ENCODE results near the gene ACTR8.

ACTR8 gene

GRCh38 chr3:53865732-53866499 is 16.0 kb downstream of the ACTR8 start:
- no peak for FAIRE-seq

DNA sequence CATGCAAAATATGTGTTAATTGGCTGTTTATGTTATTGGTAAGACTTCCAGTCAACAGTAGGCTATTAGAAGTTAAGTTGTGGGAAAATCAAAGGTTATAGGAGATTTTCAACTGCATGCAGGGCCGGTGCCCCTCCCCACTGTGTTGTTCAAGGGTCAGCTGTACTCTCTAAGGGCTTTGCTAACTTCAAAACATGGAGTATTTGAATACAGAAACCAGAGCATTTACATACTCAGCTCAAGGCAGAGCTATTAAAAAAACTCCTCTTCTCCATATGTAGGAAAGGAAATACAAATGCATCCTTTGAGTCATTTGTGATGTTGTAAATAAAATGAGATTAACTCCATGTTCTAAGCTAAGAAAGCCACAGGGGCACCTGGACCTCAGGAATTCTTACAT is 18.8 kb downstream of the ACTR8 start:
- no peak for FAIRE-seq

- FAIRE-seq, result no peak
Measured at GRCh38 chr3:53862241-53862640, 19.7 kb downstream of the ACTR8 start.

DNA sequence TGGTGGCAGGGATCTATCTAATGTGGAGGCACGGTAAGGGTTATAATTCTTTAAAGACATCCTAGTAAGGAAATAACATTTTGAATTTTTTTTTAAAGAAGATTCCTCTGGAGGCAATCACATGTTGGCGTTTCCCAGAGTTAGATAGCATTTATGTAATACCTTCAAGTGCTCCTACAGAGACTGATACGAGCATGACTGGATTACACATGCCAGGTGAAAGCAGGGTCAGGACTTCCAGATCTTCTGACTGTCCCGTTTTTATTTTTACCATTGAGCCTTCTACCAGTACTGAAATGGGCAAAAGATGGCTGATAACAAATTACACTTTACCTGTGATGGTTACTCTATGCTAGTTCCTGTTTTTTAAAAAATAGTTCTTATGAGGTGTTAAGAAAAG is 21.8 kb downstream of the ACTR8 start:
- FAIRE-seq, result no peak

DNA sequence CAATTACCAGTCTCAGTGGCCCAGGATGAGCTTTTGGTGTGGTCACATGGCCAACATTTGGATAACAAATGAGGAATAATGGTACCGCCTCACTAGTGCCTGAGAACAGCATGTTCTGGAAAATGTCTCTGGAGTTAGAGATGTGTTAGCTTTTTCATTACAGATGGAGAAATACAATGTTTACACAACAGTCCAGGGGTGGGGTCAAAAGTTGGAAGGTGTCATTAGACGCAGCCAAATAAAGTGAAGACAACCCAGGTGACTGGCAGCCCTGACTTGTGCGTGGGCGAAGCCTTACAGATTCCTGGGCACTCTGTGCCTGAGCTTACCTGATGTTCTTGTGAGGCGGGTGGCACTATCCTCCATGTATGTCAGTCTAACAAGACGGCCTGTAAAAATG is 22.8 kb downstream of the ACTR8 start:
- FAIRE-seq, result no peak

DNA sequence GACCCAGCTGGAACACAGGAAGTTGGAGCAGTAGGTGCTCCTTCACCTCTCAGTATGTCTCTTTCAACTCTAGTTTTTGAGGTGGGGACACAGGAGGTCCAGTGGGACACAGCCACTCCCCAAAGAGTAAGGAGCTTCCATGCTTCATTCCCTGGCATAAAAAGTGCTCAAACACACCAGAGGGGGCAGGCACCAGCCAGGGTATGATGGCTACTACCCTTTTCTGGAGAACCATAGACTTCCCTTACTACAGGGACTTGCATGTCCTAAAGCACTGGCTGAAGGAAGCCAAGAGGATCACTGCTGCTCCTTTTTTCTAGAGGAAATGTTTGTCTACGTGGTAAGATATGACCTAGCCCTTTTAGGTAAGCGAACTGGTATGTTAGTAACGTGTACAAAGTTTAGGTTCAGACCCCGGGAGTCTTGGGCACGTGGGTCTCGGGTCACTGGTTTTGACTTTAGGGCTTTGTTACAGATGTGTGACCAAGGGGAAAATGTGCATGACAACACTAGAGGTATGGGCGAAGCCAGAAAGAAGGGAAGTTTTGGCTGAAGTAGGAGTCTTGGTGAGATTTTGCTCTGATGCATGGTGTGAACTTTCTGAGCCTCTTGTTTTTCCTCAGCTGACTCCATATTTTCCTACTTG is 23.7 kb downstream of the ACTR8 start:
- FAIRE-seq, result no peak

- no peak for FAIRE-seq
Measured at GRCh38 chr3:53856964-53857363, 25.0 kb downstream of the ACTR8 start.

GRCh38 chr3:53850895-53851294 is 31.1 kb downstream of the ACTR8 start:
- FAIRE-seq, result no peak

DNA sequence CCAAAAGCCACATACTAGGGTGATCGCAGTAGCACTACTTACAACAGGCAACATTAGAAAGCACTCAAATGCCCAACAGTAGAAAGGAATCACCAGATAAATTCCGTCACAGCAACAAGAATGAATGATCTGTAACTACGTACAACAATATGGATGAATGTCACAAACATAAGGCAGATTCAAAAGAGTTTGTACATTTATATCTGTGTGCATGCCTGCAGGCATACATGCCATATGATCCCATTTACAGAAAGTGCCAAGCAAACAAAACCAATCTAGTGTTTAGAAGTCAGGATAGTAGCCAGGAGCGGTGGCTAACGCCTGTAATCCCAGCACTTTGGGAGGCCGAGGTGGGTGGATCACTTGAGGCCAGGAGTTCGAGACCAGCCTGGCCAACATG is 32.0 kb downstream of the ACTR8 start:
- FAIRE-seq, result no peak

DNA sequence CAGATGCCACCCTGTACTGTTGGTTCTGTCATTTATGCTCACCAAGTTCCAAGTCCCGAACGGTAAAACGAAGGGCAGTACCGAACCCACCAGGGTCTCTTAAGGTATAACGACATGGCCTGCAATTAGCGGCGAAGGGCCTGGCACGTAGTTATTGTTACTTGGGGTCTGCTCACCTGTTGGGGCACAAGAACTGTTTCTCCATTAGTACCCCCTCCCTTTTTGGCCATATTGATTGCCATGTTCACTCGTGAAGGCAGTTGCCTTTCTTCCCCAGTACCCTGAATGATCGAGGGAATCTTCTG is 35.1 kb downstream of the ACTR8 start:
- FAIRE-seq, result no peak

GRCh38 chr3:53846134-53846850 is 35.7 kb downstream of the ACTR8 start, which contains the start of the genes CHDH and IL17RB:
TSS of gene CHDH (minus strand) at chr3:53846419. CDS start at chr3:53824008, 22,411 bp downstream.
TSS of gene IL17RB (plus strand) at chr3:53846568. CDS start at chr3:53846589, 21 bp downstream.
- FAIRE-seq, result no peak

DNA sequence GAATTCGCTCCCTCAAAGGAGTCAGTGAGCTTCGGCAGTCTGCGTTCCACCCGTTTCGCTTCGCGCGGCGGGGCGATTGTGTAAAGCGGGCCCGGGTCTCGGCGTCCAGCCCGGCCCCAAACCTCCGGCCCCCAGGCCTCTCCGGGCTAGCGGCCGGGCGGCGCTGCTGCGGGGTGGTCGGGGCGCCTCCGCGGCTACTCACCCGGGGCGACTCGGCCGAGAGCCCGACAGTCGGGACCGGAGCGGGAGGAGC is 36.1 kb downstream of the ACTR8 start:
- FAIRE-seq, result no peak

- FAIRE-seq, result no peak
Measured at GRCh38 chr3:53845103-53845880, 36.7 kb downstream of the ACTR8 start.

- FAIRE-seq, result no peak
Measured at GRCh38 chr3:53844262-53845102, 37.5 kb downstream of the ACTR8 start.

- FAIRE-seq, result no peak
Measured at GRCh38 chr3:53843195-53844177, 38.5 kb downstream of the ACTR8 start.

- no peak for FAIRE-seq
Measured at GRCh38 chr3:53842436-53843194, 39.3 kb downstream of the ACTR8 start.

GRCh38 chr3:53841296-53841695 is 40.7 kb downstream of the ACTR8 start:
- no peak for FAIRE-seq

- no peak for FAIRE-seq
Measured at GRCh38 chr3:53837331-53837730, 44.6 kb downstream of the ACTR8 start.

GRCh38 chr3:53836084-53836872 is 45.7 kb downstream of the ACTR8 start:
- no peak for FAIRE-seq

DNA sequence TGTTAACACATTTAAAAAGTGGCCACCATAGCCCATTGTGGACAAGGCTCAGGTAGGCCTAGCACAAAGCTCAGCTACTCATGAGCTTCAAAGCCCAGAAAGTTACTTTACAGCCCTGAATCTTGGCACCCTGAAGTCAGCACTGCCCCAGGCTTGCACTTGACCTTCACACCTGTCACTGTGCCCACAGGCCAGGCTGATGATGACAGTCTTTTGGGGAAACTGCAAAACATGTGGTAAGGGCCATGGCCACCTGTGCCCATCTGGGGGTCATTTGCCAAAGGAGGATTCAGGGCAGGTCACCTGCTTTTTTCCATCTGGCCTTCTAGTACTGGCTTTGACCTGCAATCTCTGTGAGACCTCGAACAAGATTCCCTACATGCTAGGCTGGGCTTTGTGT is 46.7 kb downstream of the ACTR8 start:
- FAIRE-seq, result no peak

Data from colon (tissue), 2 donors.